GM19193 (cell line): ENCODE data around the gene DDI2.
A peak's percentile ranks its signal among the peaks of the same experiment; 100 is the strongest.

Experiments used
- POLR2A ChIP-seq: IDR thresholded peaks from 4 replicates; pipeline ENCODE4 v1.6.1; 2011; ENCODE audit not compliant: insufficient read depth, insufficient read length; ENCODE audit errors: extremely low read depth

The DDI2 gene

DNA sequence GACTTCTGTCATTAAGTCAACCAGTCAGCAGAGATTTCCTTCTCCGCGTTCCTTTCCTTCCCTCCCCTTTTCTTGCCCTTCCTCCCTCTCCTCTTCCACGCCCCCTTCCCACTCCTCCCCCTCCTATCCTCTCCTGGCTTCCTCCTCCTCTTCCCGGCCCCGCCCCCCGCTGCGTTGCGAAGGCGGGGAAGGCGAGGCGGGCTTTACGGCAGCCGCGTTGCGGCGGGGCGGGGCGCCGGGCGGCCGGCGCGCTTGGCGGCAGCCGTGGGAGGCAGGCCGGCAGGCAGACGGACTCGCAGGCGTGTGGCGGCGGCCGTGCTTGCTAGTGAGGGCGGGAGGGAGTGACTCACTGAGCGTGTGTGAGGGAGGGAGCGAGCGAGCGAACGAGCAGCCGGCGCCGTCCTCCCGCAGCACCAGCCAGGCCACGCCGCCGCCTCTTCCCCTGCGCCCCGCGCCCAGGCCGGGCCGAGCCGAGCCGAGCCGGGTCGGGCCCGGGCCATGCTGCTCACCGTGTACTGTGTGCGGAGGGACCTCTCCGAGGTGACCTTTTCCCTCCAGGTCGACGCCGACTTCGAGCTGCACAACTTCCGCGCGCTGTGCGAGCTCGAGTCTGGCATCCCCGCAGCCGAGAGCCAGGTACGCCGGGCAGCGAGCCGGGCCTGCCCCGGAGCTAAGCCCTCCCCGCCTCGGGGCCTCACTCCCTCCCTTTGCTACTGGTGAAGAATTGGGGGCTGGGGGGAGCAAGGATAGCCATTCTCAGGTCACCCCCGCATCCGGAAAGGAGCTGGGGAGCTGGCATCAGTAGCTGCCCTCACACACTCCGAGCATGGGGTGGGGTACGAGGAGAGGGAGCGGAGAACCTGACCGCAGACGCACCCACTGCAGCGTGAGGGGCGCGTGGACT is at the start of gene DDI2:
Gene DDI2, plus strand, starts transcription at position 286 of the 904 bp plus-strand sequence. Its CDS starts 213 bp downstream, at position 499.
- peak; percentile 90 for TF ChIP-seq POLR2A

DNA sequence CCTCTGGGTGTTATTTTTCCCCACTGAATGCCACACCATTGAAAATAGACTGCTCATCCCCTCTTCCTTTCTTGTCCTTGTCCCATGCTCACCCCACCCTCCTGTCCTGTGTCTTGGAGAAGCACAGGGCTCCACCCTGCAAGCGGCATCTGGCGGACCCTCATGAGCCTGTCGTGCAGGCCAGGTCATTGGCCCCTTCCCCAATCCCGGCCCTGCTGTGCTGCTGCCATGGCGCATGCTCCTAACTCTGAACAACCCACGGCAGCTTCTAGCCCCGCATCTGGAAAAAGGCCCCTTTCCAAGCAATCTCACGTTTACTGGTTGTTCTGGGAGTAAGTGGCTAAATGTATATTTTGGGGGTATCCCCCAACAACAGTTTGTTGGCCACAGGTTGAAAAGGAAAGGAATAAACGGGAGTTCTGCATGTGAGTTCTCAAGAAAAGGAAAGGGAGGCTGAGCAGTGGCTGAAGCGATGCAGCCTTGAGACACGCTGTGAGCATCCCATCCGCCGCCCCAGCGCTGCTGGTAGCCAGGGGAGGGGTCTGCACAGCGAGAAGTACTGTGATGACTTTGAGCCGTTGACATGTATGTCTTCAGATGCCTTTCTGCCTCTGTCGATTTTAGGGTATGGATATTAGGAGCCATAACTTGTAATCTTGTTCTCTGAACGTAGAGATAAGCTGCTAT is 48.7 kb upstream of the DDI2 start:
- no peak for TF ChIP-seq POLR2A

DNA sequence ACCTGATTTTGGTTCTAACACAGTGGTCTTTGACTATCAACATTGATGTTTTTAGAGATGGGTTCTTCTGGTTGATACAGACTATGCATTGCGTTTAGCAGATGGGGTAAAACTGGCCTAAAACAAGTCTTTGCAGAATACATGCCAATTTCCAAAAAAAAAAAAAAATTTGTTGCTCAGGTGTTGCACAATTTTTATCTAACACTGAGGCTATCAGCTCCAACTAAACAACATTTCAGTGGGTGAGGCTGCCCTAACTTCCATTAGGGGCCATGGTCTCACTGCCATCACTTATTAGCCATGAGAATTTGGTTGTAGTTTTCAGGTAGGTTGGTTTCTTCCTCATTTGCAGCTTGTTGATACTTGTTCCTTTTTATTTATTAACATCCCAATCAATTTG is 46.4 kb upstream of the DDI2 start:
- no peak for TF ChIP-seq POLR2A

DNA sequence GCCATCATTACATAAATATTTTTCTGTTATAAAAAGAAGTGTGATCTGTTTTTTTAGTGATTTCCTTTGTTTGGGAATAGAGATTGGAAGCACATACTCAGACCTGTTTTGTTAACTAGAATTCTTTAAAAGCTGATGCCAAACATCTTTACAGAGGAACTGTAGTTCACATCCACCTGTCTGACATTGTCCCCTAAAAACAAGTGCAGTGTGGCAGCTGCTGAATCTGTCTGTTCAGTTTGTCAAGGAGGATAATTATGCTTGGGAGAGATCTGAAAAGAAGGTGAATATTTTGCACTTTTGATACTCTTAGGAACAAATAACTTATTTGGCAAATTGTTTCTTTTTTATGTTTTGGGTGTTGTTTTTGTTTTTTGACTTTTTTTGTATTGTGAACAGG is 46.0 kb upstream of the DDI2 start:
- TF ChIP-seq POLR2A: no peak

DNA sequence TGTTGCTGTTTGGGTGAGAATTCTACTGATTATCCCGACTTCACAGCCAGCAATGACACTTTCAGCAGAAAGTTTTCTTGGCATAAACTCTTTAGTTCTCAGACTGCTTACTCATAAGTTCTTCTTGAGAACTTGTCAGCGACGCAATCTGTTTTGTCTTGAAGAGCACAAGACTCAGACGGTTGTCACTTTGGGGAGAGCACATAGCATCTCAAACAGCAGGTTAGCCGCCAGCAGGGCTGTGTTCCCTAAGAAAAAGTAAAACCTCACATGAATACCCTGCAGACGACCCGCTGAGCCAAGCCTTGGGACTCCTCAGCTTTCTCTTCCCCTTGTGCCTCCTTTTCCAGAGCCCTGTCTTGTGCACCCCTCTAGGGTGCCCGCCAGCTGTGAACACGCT is 43.8 kb upstream of the DDI2 start:
- no peak for TF ChIP-seq POLR2A

DNA sequence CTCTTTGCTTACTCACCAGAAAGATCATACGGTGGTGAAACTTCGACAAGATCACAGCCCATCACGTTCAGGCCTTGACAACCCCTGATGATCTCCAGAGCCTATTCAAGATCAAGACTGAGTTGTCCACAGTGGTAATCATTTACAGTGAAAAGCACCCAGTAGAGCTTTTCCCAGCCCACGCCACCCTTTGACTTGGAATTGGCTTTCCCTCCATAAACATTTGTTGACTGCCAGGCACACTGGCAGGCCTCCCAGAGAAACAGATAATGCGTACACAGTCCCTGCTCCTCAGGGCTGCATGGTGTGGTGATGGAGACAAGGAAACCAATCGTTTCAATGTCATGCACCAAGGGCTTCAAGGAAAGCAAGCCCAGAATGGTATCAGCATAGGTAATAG is 42.5 kb upstream of the DDI2 start:
- TF ChIP-seq POLR2A: no peak

DNA sequence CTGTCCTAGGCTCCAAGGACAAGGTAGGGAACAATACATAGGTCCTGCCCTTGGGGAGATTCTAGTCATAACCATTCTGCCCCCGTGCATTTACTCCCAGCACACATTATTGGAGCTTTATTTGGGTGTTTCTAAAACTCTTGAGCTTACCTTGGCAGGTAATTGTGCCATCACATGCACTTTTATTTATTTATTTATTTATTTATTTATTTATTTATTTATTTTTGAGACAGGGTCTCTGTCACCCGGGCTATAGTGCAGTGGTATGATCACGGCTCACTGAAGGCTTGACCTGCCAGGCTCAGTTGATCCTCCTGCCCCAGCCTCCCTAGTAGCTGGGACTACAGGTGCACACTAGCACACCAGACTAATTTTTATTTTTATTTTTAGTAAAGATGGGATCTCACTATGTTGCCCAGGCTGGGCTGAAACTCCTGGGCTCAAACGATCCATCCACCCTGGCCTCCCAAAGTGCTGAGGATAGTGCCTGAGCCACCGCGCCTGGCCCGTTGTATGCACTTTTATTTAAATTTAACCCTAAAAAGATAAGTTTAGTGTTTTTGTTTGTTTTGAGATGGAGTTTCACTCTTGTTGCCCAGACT is 41.6 kb upstream of the DDI2 start:
- TF ChIP-seq POLR2A: no peak

DNA sequence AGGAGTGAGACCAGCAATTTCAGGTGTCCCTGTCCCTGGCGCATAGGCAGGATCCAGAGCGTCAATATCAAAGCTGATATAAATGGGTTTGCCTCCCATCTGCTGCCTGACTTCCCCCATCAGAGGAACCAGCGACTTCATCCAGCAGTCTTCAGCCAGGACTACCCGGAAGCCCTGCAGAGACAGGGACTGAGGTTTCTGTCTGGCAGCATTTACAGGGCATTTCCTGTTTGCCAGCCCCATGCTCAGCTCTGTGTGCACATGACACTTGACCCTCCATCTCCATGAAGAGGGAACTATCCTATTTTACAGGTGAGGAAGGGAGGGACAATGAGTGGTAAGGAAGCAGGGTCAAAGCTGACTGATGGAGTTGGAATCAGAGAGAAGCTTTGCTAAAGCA is 39.6 kb upstream of the DDI2 start:
- no peak for TF ChIP-seq POLR2A

DNA sequence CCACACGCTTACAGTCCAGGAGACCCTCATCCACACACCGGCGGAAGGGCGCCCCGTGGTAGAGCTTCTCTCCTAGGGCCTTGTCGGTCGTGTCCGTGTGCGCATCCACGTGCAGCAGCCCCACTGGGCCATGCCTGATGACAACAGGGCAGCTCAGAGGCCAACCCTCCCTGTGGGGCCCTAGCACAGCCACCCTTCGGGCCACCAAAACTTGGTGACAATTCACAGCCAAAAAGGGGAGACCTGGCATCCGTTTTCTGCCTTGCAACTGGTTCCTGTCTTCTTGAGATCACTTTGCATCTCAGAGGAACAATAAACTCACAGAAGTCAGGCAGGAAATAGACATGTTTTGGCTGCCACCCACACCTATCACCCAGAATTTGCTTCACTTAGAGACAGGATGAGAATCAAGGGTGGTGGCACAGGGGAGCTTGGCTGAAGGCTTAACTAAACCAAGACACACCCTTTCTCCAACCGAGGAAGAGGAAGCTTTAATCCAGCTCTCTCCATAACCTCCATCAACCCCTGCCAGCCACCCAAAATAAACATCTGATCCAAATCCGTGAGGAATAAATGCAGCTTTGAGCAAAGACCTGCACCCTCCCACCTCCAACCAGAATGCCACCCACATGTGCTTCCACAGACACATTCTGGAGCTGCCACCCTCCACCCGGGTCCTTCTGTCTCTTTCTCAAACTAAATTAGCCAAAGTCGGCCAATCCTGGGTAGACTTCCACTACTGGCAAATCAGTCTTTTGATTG is 38.2 kb upstream of the DDI2 start:
- TF ChIP-seq POLR2A: no peak

DNA sequence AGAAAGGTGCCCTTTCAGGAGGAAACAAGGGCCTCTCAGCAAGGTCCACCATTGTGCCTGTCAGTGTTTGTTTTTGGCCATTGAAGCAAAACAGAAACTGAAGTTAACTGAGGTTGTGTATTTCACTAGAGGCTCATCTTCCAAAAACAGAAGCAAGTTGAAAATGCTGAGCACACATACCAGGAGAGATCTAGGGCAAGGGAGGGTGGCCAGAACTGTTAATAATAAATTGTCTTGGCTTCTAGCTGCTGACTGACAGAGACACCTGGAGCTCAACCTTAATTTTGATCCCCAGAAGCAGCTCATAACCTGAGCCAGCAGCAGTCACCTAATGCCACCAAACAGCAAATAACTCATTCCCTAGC is 37.6 kb upstream of the DDI2 start:
- no peak for TF ChIP-seq POLR2A

DNA sequence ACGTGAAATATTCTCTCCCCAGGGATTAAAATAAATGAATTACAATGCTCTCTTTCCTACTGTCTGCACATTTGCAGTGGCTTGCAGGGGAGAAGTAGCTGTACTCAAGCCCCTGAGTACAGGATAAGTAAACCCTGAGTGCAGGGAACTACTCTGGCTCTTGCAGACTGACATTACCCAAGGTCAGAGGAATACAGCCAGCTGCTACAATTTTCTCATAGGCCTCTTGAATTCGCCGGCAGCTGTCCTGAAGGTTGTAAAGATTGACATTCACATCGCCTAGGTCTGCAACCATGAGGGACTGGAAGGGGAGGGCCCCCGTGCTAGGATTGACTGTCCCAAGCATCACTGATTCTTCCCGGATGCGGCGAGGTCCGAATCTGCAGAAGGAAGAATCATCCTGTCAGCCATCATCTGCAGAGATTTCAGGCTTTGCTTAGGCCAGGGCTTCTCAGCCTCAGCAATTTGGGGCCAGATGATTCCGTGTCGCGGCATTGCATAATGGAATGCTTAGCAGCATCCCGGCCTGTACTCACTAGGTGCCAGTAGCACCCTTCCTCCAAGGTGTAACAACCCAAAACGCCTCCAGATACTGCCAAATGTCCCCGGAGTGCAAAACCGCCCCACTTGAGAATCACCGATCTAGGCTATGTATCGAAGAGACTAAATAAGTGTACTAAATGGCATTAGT is 34.1 kb upstream of the DDI2 start:
- TF ChIP-seq POLR2A: no peak

DNA sequence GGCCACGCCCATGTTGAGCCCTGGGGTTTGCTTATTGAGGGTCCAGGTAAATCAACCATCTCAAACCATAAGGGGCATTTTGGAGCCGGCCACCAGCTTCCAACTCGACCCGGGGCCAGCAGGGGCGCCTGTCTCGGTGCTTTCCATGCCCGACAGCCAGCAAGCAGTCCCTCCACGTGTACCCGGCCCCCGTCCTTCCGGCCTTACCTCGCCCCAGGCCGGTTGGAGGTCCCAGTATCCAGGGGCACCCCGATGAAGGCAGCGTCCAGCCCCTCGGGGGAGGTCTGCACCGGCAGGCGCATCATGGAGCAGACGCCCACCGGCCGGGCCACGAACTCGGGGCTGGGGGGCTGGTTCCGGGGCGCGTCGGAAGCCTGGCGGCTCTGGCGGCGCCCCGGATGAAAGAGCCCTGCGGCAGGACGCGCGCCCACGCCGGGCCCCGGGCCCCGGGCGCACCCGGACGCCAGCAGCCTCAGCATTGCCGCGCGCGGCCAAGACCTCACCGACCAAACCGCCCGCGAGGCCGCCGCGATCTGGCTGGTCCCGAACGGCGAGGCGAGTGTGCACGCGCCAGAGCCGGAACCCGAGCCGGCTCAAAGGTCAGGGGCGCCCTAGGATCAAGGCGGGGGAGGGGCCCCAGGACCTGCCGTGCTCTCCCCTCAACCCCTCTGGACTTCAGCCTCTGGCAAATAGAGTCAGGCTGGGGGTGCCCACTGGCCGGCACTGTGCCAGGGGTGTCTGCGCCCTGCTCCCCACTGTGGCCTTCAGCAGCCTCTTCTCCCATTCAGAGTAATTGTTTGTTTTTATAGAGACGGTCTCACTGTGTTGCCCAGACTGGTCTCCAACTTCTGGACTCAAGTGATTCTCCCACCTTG is 32.5 kb upstream of the DDI2 start, which contains the start of gene AGMAT:
Gene AGMAT, minus strand, starts transcription at position 563 of the 875 bp plus-strand sequence. Its CDS starts 84 bp downstream, at position 479.
- TF ChIP-seq POLR2A: no peak

DNA sequence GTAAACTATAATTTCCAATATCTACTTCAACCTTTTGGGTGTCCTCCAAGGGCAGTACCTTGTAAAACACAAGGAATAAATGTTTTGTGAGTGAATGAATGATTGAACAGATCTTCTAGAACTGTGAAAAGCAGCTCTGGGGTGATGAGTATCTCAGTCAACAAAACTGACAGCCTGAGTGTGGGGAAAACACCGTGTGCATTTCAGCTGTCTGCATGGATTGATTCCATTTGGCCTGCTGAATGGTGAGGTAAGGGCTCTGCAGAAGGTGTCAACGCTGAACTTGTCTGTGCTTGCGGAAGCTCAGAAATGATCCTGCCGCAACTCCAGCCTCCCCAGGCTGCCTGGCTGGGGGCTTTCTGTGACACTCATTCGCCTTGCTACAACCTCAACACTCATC is 25.0 kb upstream of the DDI2 start:
- no peak for TF ChIP-seq POLR2A
